ENCODE results near the gene COG5.

The COG5 gene

DNA sequence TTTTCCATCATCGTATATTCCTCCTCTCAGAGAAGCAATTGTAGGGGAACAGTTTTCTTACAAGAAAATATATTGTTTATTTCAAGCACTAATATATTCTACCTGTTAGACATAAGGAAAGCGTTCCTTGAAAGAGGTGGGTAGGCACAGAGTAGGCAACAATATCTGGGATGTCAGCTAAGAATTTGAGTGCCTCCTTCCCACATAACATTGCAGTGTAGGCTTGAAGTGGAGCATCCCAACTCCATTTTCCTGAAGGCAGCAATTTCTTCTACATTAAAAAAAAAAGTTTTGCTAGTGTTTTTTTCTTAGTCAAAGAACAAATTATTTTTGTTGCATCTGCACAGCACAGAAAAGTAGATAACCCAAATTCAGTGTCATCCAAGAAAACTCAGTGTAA is 37.1 kb upstream of the COG5 start:
- DNase-seq (ENCODE audit: low spot score): no peak
- H3K27ac ChIP-seq: no peak overlapping the region
- CTCF ChIA-PET: interaction anchor here (0.6 to 0.7 kb wide), 2 partner anchors 40 to 85 kb away, joined by 3 read pairs; no protein-coding TSS in a partner anchor
- TF ChIP-seq, protein P1, sequence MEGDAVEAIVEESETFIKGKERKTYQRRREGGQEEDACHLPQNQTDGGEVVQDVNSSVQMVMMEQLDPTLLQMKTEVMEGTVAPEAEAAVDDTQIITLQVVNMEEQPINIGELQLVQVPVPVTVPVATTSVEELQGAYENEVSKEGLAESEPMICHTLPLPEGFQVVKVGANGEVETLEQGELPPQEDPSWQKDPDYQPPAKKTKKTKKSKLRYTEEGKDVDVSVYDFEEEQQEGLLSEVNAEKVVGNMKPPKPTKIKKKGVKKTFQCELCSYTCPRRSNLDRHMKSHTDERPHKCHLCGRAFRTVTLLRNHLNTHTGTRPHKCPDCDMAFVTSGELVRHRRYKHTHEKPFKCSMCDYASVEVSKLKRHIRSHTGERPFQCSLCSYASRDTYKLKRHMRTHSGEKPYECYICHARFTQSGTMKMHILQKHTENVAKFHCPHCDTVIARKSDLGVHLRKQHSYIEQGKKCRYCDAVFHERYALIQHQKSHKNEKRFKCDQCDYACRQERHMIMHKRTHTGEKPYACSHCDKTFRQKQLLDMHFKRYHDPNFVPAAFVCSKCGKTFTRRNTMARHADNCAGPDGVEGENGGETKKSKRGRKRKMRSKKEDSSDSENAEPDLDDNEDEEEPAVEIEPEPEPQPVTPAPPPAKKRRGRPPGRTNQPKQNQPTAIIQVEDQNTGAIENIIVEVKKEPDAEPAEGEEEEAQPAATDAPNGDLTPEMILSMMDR (conservative IDR thresholded peaks at IDR 0.05; ENCODE audit: low read depth): no peak
- POLR2A ChIA-PET (ENCODE audit: low non-redundant PET): no interaction called here

DNA sequence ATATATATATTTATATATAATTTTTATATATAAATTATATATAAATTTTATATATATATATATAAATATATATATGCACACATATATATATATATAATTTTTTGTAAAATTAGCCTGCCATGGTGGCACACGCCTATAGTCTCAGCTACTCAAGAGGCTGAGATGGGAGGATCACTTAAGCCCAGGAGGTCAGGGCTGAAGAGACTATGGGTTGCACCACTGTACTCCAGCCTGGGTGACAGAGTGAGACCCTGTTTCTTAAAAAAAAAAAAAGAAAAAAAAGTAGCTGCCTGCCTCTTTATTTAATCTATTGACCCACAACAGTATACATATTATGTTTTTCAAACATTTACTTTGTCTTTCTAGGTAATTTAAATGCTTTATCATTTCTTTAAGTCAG is 35.5 kb upstream of the COG5 start:
- no peak for DNase-seq (ENCODE audit: low spot score)
- CTCF ChIA-PET: no interaction called here
- no peak overlapping the region for H3K27ac ChIP-seq
- TF ChIP-seq, protein P1 (conservative IDR thresholded peaks at IDR 0.05; ENCODE audit: low read depth): no peak
- POLR2A ChIA-PET (ENCODE audit: low non-redundant PET): no interaction called here

DNA sequence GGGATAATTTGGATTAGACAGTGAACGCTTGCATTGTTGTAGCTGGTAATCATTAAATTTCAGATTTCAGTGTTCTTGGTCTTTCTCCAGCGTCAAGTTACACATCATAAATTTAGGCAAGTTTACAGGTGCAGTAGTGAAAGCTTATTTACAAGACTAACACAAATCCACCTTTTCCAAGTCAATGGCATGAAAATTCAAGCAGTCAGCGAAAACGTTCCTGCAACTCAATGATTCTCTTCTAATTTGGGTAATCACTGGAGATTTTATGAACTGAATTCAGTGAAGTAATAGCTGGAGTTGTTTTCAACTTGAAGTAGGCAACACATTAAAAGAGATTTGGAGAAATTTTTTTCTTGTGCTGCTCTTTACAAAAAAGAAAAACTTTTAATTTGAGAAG is 34.2 kb upstream of the COG5 start:
- ChIA-PET CTCF (no interaction called here), POLR2A (ENCODE audit: low non-redundant PET) (interaction anchor here (0.5 kb wide), 1 partner anchor 66 kb away, joined by 3 read pairs; no protein-coding TSS in a partner anchor)
- TF ChIP-seq, protein P1 (conservative IDR thresholded peaks at IDR 0.05; ENCODE audit: low read depth): no peak
- DNase-seq (ENCODE audit: low spot score): no peak
- H3K27ac ChIP-seq: no peak overlapping the region

DNA sequence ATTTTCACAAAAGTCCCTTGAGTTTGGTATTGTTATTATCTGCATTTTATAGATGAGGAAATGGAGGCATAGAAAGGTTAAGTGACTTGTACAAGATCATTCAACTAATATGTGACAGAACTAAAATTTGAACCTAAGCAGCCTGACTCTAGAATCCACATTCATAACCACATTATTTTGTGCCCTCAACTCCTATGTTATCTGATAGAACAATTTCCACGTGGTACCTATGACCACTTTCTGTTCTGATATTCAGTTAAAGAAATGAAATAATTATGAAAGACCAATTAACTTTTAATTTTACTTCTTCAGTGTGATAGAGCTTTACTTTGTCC is 33.8 kb upstream of the COG5 start:
- ChIA-PET POLR2A (ENCODE audit: low non-redundant PET) (interaction anchor here (0.5 kb wide), 1 partner anchor 66 kb away, joined by 3 read pairs; no protein-coding TSS in a partner anchor), CTCF (no interaction called here)
- TF ChIP-seq, protein P1 (conservative IDR thresholded peaks at IDR 0.05; ENCODE audit: low read depth): no peak
- no peak for DNase-seq (ENCODE audit: low spot score)
- H3K27ac ChIP-seq: no peak overlapping the region

DNA sequence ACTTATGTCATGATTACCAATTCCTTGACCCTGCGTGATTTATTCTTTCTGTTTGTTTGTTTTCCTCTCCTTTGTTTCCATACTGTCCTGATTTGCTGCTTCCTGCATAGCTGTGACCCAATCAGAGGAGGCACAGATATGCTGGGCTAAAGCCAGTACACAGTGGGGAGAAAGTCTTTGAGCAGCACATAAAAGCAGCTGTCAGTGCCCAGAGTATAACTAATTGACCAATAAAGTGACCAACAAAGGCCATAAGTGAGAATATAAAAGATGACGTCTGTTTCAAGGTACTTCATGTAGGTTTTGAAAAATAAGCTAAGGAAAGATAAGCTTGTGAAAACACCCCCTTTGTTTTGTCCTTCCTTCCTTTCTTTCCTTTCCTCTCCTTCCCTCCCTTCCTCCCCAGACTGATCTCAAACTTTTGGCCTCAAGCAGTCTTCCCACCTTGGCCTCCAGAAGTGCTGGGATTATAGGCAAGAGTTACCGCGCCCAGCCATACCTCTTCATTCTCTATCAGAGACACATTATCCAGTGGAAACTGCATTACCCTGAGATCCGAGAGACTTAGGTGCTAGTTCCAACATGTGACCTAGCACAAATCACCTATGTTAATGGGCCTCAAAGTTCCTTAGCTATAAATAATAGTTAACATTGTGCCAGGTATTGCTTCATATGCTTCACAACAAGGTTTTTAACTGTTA is 33.3 kb upstream of the COG5 start:
- POLR2A ChIA-PET (ENCODE audit: low non-redundant PET): interaction anchor here (0.5 kb wide), 1 partner anchor 67 kb away, joined by 3 read pairs; no protein-coding TSS in a partner anchor
- no peak for DNase-seq (ENCODE audit: low spot score)
- TF ChIP-seq, protein P1 (conservative IDR thresholded peaks at IDR 0.05; ENCODE audit: low read depth): no peak
- CTCF ChIA-PET: no interaction called here
- H3K27ac ChIP-seq: no peak overlapping the region

DNA sequence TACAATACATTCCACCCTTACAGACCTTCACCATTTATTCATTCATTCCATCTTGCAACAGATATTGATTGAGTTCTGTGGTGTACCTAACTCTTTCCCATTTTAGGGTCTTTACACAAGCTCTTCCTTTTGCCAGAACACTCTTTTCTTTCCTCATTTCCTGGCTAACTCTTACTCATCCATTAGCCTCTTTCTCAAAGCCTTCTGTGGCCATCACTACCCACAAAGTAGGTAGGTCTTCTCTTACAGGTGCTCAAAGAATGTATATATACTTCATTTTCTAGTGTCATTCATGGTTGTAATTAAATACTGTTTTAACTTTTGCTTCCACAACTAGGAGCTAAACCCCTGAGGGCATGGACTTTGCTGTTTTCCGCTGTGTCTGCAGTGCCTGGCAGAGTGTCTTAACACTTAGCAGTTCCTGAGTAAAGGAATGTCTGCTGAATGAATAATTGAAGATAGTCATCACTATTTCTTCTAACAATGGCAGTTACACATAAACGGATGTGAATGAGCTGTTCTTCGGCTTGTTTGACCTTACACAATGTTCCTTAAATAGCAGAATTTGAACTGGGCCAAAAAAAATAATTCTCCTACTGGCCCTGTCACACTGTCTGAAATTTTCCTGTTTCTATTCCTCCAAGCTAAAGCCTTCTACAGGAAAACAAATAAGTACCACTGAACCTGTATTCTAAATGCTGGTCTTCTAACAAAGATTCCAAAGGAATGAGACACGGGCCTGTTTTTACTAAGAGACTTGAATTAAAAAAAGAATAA is 31.4 kb upstream of the COG5 start:
- CTCF ChIA-PET: interaction anchor here (1.5 kb wide), 1 partner anchor 15 kb away, joined by 5 read pairs; the partner anchor contains the start of gene BCAP29
- DNase-seq (ENCODE audit: low spot score): peak; percentile 52
- POLR2A ChIA-PET (ENCODE audit: low non-redundant PET): no interaction called here

More for the DNA sequence above, 31.4 kb upstream of the COG5 start:
- H3K27ac ChIP-seq: peak overlapping the region; percentile 69
- TF ChIP-seq, protein P1 (conservative IDR thresholded peaks at IDR 0.05; ENCODE audit: low read depth): no peak
